ENCODE data around the gene TUSC2.

GRCh38 chr3:50322386-50323091 lies 5.5 kb downstream of the TUSC2 start, which contains the start of gene HYAL2:
- no peak for TF ChIP-seq CSDC2 (CRISPR knock-in tag; IDR thresholded peaks at IDR 0.05)
- no peak for TF ChIP-seq RARB (CRISPR knock-in tag; IDR thresholded peaks at IDR 0.05)
- TF ChIP-seq ZNF565 (CRISPR knock-in tag; conservative IDR thresholded peaks at IDR 0.05; ENCODE audit: low read depth): no peak

Measured in SK-N-SH treated with all-trans-retinoic acid at 6 μM for 48 hours (cell line).